GM21390 (cell line): ENCODE data around the gene NEDD8.
"Not testable (repeated sequence)": the region's sequence is repeated elsewhere in the genome, so short reads cannot be mapped to it uniquely, and the experiment has no call there.

Source experiments
- ATAC-seq: cut with Tn5 transposase; IDR thresholded peaks from one replicate; pipeline ENCODE4 v1.9.1; 2021; ENCODE audit not compliant: unreplicated experiment

Gene NEDD8

GRCh38 chr14:24228902-24229301, 3.3 kb downstream of the NEDD8 start:
- ATAC-seq: no peak

DNA sequence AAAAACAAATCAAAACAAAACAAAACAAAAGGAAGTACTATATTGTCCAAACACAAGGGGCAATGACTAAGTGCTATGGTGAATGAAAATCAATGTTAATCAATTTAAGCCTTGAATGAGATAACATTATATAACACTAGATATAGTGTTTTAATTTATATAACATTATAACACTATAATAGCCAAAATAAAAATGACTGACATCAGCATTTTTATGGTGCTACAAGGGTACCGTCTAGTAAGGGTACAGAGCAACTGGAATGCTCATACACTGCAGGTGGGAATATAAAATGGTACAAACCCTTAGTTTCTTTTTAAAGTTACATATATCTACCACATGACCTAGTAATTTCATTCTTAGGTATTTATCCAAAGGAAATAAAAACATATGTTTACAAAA, 5.7 kb downstream of the NEDD8 start:
- no peak for ATAC-seq

GRCh38 chr14:24224618-24225071, 7.5 kb downstream of the NEDD8 start:
- ATAC-seq: no peak

GRCh38 chr14:24222987-24223386, 9.2 kb downstream of the NEDD8 start:
- not testable (repeated sequence) for ATAC-seq

DNA sequence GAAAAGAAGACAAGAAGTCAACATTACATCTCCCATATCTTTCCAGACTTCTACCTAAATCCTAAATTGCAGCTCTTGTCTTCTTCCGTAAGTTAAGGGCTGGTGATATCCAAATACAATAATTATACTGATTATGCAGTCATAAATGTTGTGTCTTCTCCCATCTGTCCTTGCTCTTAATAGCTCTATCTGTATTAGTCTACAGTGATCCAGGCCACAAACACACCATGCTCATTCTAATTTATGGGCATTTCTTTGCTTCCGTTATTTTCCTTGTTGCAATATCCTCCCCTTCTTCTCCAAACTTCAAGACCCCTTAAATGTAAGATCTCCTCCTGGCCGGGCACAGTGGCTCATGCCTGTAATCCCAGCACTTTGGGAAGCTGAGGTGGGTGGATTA, 12.6 kb downstream of the NEDD8 start:
- ATAC-seq: no peak

DNA sequence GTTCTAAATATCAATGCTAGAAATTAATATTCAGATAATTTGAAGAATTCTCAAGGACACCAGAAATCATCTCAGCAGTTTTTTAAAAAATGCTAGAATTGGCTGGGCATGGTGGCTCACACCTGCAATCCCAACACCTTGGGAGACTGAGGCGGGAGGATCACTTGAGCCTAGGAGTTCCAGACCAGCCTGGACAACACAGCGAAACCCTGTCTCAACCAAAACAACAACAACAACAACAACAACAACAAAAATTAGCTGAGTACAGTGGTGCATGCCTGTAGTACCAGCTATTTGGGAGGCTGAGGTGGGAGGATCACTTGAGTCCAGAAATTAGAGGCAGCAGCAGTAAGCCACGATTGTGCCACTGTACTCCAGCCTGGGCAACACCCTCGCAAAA, 13.1 kb downstream of the NEDD8 start:
- no peak for ATAC-seq

DNA sequence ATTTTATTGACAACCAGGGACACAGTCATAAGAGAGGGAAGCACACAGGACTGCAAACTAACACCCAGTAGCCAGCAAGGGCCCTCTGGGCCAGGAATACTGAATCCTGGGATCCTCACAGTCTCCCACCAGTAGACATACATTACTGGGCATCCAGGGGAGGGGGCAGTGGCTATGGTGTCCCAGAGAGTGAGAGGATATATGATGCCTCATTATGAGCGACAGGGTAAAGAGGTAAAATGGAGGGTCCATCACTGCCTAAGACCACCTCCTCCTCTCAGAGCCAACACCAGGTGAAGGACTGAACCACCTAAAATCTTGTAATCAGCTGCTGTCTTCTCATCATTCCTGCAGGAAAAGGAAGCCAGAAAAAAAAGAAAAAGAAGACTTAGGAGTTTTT, 15.3 kb downstream of the NEDD8 start:
- not testable (repeated sequence) for ATAC-seq

- no peak for ATAC-seq
Measured at GRCh38 chr14:24216345-24216699, 15.8 kb downstream of the NEDD8 start.

DNA sequence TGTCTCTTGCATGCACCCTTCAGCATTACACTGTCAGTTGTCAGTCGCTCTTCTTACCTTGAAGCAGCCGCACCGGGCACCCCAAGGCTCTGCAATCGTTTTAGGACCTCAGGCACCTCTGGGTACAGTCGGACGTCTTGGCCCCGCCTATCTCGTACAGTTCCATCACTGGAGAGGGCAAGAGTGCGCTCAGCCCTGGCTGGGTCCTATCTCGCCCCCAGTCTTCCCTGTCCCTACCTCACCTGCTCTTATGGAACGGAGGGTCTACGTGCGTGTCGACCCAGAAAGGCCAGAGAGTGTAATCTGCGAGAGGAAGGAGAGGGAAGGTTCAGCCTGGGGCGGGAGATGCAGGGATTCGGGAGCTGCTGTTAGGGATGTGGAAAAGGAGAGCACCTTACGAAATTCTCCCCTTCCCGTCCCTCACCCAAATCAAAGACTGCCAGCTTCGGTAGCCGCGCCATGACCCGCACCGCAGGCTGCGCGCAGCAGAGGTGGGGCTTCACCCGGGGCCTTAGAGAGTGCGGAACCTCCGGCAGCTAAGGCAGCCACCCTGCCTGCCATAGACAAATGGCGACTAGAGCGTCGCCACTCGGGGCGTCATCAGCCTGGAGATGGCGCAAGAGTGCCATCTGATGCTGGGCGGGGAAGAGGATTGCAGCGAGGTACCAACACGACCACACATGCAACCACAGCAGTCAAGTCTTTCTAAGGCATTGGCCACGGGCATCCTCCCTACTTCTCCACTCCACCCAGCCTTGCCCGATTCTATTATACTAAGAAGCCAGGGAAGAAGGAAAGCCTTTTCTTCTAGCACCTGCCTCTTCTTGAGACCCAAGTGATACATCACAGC, 16.4 kb downstream of the NEDD8 start, which contains the start of gene MDP1:
TSS of gene MDP1 (minus strand) at position 572 of the 850 bp plus-strand sequence. CDS start at position 461, 111 bp downstream.
- peak; percentile 62 for ATAC-seq

DNA sequence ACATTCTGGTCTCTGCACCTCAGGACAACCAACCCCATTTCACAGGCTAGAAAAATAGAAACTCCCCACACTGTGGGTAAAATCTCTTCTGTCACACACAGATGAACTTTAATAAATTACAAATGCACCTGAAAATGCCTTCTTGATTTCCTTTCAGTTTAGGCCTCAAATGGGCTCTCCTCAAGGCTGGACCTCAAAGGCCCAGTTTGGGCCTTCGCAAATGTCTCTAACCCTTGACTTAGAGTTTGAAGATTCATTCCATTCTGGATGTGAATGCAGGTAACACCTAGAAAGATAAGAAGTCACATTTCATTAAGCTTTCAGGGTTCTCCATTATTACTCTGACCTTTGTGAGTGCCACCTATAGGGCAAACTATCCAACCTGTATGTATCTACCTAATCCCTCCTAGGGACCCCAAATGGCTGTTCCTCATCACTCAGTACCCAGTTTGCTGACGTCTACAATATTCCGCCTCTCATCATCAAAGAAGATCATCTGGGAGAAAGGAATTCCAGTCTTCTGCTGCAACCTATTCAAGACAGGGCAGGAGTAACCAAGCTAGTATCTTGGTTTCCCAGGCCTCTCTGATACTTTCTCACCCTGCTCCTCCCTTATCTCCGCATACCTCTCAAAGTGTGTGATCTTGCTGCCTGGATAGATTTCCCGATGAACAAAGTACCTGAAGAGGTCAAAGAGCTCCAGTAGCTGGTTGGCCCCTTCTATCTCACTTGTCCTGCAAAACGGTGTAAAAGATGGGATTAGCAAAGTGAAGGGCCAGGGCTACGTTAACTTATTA, 18.1 kb downstream of the NEDD8 start:
- no peak for ATAC-seq

GRCh38 chr14:24212924-24213865, 19.0 kb downstream of the NEDD8 start, which contains the start of gene CHMP4A:
Gene CHMP4A (minus strand): TSS chr14:24213488. CDS start chr14:24213439, 49 bp downstream.
- peak; percentile 78 for ATAC-seq

DNA sequence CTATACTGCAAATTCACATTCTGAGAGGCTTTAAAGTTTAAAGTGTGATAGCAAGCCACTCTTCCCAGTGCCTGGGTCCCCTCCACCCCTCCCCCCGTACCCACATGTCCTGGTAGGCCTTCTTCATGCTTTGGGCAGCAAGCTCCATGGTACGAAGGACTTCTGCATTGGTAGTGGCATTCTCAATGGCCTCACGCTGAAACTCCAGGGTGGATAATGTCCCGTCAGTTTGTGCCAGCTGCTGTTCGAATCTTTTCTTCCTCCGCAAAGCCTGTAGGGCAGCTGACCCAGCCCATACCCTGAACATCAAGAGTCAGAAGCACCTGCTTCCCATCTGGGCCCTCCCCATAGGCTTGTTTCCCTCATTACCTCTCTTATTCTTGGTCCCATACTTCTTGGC, 20.9 kb downstream of the NEDD8 start:
- no peak for ATAC-seq

DNA sequence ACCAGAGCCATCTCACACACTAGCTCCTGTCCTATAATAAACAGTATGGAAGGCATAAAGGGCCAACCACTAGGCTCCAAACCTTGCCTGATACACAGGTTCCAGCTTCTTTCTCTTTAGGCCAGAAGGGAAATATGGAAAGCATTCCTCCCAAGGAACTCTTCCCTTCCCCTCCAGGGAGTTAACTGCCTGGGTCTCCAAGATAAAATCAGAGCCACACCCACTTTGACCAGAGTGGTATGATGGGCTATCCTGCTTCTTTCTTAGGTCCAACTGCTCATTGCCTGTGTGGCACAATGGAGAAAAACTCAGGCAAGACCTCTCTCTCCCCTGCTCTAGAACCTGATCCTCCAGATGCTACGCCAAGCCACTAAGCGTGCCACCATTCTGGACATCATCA, 24.5 kb downstream of the NEDD8 start:
- no peak for ATAC-seq

GRCh38 chr14:24207104-24207551, 25.0 kb downstream of the NEDD8 start:
- no peak for ATAC-seq

DNA sequence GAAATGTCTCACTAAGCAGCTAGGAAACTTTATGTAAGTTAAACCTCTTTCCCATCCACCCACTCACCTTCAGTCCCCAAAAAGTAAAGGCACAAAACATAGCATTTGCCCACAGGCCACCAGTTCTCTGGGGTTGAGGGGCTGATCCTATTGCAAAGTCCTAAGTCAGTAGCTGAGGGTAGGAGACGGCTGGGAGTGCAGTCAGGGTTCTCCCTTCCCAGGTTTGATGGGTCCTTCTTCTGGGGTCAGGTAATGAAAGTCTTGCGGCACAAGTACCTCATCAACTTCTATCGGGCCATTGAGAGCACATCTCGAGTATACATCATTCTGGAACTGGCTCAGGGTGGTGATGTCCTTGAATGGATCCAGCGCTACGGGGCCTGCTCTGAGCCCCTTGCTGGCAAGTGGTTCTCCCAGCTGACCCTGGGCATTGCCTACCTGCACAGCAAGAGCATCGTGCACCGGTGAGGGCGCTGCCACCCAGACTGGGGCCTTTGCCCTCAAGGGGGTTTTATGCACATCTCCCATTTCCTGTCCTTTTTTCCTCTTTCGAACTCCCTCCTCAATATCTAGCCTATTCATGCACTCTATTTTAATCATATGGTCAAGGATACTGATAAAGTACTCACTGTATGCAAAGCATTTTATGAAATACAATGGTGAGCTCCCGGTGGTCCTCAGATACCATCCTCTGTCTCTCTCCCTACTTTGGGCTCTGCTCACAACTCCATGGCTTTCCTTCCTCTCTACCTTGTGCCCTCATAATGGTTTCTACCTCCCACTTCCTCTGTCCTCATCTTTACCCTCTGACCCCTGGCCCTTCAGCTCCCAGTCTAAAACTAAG, 25.7 kb downstream of the NEDD8 start:
- ATAC-seq: no peak

DNA sequence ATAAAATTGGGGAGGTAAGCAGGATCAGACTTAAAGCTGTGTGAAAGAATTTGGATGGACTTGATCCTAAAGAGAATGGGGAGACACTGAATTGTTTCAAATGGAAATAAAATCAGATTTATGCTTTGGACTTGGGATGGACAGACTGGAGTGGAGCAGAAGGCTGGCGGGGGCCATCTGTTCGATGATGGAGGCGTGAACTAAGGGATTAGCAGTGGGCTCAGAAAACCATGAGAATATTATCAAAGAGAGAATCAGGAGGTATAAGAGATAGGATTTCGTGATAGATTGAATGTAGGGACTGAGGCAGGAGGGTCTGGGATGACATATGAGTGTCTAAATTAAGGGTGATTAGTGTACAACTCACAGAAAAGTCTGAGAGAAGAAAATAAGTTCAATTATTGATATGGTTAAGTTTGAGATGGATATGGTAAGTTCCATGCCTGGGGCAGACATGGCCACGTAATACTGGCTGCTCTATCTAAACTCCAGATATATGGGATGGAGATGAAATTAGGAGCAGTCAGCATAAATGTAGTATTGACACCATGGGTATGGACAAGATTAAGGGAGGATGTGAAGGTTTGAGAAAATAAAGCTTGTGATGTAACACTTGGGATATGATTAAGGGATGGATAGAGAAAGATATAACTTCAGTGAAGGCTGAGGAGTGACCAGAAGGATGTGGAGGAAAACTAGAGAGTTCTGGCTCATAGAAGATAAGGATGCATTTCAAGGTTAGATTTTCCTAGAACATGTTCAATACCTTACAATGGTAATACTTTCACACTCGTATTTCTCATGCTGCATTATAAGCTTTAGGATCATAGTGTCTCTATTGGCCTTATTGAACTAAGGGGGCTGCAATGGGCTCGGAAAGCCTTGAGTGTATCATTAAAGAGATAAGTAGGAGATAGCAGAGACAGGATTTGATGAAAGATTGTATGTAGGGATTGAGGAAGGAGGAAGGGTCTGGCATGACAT, 27.7 kb downstream of the NEDD8 start:
- ATAC-seq: no peak

DNA sequence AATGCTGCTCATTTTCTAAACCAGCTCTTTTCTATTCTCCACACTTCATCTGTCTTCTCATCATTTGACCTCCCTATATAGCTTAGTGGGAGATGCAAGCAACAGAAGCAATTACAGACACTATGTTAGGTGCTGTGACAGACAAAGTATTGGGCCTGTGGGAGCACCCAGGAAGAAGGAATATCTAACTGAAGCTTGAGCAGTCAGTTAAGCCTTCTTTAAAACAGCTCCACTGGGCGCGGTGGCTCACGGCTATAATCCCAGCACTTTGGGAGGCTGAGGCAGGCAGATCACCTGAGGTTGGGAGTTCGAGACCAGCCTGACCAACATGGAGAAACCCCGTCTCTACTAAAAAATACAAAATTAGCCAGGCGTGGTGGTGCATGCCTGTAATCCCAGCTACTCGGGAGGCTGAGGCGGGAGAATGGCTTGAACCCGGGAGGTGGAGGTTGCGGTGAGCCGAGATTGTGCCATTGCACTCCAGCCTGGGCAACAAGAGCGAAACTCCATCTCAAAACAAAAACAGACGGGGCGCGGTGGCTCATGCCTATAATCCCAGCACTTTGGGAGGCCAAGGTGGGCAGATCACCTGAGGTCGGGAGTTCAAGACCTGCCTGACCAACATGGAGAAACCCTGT, 28.8 kb downstream of the NEDD8 start:
- ATAC-seq: not testable (repeated sequence)

DNA sequence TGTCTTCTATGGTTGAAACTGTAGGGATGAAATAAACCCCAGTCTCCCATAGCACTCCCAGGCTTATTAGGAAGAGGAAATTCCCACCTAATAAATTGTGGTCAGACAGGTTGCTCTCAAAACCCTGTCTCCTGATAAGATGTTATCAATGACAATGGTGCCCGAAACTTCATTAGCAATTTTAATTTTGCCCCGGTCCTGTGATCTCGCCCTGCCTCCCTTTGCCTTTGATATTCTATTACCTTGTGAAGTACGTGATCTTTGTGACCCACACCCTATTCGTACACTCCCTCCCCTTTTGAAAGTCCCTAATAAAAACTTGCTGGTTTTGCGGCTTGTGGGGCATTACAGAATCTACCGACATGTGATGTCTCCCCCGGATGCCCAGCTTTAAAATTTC, 29.6 kb downstream of the NEDD8 start:
- ATAC-seq: not testable (repeated sequence)
